Keratinocyte (primary cell): ENCODE results near the gene PSME3.

Experiments used
- CTCF ChIP-seq, 3 experiments: IDR thresholded peaks in 1 of 3; conservative IDR thresholded peaks in 1 of 3; optimal IDR thresholded peaks in 1 of 3; 2 replicates in 2 of 3; 3 replicates in 1 of 3; pipeline versions ENCODE3 to v1.5.1; 2011; ENCODE audit warnings: low read length in 3 of 3, mild to moderate bottlenecking in 3 of 3, moderate library complexity in 2 of 3, control low read depth in 1 of 3, inconsistent platforms in 1 of 3; ENCODE audit not compliant: insufficient read depth in 2 of 3; ENCODE audit errors: extremely low read depth in 1 of 3
- EZH2 ChIP-seq: IDR thresholded peaks from one replicate; pipeline ENCODE4 v1.6.1; 2012; ENCODE audit warnings: inconsistent platforms, mild to moderate bottlenecking, low read length, moderate library complexity

GRCh38 chr17:42832934-42833766 lies at the start of gene PSME3:
- TF ChIP-seq EZH2 (no peak), CTCF (optimal IDR thresholded peaks at IDR 0.05 in 1 of 3, IDR thresholded peaks at IDR 0.05 in 1 of 3, conservative IDR thresholded peaks at IDR 0.05 in 1 of 3; ENCODE audit: extremely low read depth in 1 of 3, insufficient read depth in 2 of 3, low read length in 3 of 3) (no peak)
